GM19099 (cell line): ENCODE data around the gene CMTM2.

Experiments
- POLR2A ChIP-seq: IDR thresholded peaks from 3 replicates; pipeline ENCODE4 v1.6.1; 2011; ENCODE audit warnings: low read depth; ENCODE audit not compliant: insufficient read length; ENCODE audit errors: extremely low read depth

The CMTM2 gene

GRCh38 chr16:66548868-66549267, 30.4 kb upstream of the CMTM2 start:
- no peak for TF ChIP-seq POLR2A

GRCh38 chr16:66549284-66550131, 29.8 kb upstream of the CMTM2 start, which contains the start of gene TK2:
Gene TK2, minus strand, starts transcription at chr16:66550122. Its CDS starts 61 bp downstream, at chr16:66550061.
- TF ChIP-seq POLR2A: peak; percentile 16

DNA sequence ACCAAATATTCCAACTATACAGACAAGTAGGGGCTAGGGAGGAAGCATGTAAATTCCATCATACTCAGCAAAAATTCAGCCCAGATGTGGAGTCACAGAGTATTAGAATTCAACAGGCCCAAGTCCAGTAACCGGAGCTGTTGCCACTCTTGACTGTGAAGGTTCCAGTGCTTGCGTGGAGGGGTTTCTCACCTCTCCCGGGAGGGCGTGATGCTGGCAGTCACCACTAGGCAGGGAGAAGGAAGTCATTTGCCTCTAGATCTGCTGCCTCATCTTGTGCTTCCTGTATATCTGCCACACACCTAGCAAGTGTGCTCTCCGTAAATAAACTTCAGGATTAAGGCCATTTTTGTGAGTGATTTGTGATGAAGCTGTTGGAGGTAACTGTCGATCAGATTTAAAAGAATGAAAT, 27.9 kb upstream of the CMTM2 start:
- no peak for TF ChIP-seq POLR2A

GRCh38 chr16:66551788-66552285, 27.4 kb upstream of the CMTM2 start:
- TF ChIP-seq POLR2A: no peak

- peak; percentile 61 for TF ChIP-seq POLR2A
Observed at GRCh38 chr16:66552286-66553177, 26.7 kb upstream of the CMTM2 start, which contains the start of gene CKLF. Gene CKLF, plus strand, starts transcription at chr16:66552576. Its CDS starts 140 bp downstream, at chr16:66552716.

DNA sequence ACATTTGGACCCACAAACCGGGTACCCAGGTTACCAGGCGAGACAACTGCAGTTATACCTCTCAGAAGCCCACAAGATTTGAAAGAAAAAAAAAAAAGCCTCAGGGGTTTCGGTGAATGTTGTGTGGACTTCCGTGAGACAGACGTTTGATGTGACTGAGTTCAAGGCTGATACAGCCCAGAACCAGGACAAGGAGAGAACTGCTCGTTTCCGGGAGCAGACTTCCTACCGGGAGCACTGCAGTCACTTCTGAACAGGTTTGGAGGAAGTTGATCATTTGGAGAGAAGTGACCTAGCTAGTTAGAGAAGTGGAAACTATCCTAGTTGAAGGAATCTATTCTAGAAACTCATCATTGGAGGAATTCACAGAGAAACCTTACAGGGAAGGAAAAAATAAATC, 26.0 kb upstream of the CMTM2 start:
- TF ChIP-seq POLR2A: no peak

GRCh38 chr16:66554021-66554420, 25.2 kb upstream of the CMTM2 start:
- TF ChIP-seq POLR2A: no peak

DNA sequence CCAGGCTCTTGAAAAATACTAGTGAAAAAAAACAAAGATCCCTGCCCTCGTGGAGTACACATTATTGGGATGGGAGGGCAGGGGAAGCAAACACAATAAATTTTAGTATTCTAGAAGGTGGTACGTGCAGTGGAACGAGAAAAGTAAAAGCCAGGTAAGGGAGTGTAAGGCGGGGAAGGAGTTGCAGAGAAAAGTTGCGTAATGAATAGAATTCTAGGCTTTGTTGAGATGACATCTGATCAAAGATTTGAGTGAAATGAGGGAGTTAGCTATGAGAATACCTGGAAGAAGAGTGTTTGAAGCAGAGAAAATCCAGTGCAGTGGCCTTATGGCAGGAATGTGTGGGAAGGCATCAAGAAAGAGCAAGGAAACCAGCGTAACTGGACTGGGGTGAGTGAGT, 24.8 kb upstream of the CMTM2 start:
- no peak for TF ChIP-seq POLR2A

- TF ChIP-seq POLR2A: no peak
Observed at GRCh38 chr16:66560107-66560506, 19.2 kb upstream of the CMTM2 start.

- no peak for TF ChIP-seq POLR2A
Observed at GRCh38 chr16:66561381-66562080, 17.7 kb upstream of the CMTM2 start.

GRCh38 chr16:66562409-66562808, 16.9 kb upstream of the CMTM2 start:
- no peak for TF ChIP-seq POLR2A

GRCh38 chr16:66562986-66563385, 16.3 kb upstream of the CMTM2 start:
- no peak for TF ChIP-seq POLR2A

- no peak for TF ChIP-seq POLR2A
Observed at GRCh38 chr16:66563574-66564334, 15.5 kb upstream of the CMTM2 start.

GRCh38 chr16:66566051-66566901, 13.0 kb upstream of the CMTM2 start, which contains the start of gene CMTM1:
Gene CMTM1, plus strand, starts transcription at chr16:66566439. Its CDS starts 75 bp downstream, at chr16:66566514.
- TF ChIP-seq POLR2A: no peak

- TF ChIP-seq POLR2A: no peak
Observed at GRCh38 chr16:66568355-66568754, 10.9 kb upstream of the CMTM2 start.
